Fibroblast of skin of left biceps (primary cell): ENCODE measurements around the gene CCDC183.
"Not testable (repeated sequence)": the region's sequence is repeated elsewhere in the genome, so short reads cannot be mapped to it uniquely, and the experiment has no call there.

Experiments
- DNase-seq, 2 experiments: peaks; one replicate each; pipeline ENCODE4 v3.0.0-alpha.2; 2013; ENCODE audit warnings: low read depth in 2 of 2

The CCDC183 gene

GRCh38 chr9:136760834-136761544 lies 35.1 kb upstream of the CCDC183 start:
- DNase-seq = not testable (repeated sequence)

- DNase-seq = no peak
These were observed 34.6 kb upstream of the CCDC183 start for GRCh38 chr9:136761545-136761981.

GRCh38 chr9:136762221-136762691 lies 33.9 kb upstream of the CCDC183 start:
- no peak for DNase-seq

GRCh38 chr9:136762915-136763648 lies 33.1 kb upstream of the CCDC183 start:
- DNase-seq = no peak

GRCh38 chr9:136763649-136764035 lies 32.5 kb upstream of the CCDC183 start:
- DNase-seq = no peak

- DNase-seq = no peak
These were observed 31.7 kb upstream of the CCDC183 start, which contains the start of gene LCN15 for GRCh38 chr9:136764301-136764891. LCN15 (minus strand) TSS chr9:136764518; CDS start chr9:136764488, 30 bp downstream.

GRCh38 chr9:136765041-136765440 lies 31.1 kb upstream of the CCDC183 start:
- no peak for DNase-seq

- DNase-seq = not testable (repeated sequence)
These were observed 30.3 kb upstream of the CCDC183 start for GRCh38 chr9:136765745-136766409.

- DNase-seq = not testable (repeated sequence)
These were observed 29.6 kb upstream of the CCDC183 start for GRCh38 chr9:136766410-136767120.

GRCh38 chr9:136769710-136770191 lies 26.4 kb upstream of the CCDC183 start:
- no peak for DNase-seq

GRCh38 chr9:136771907-136772415 lies 24.2 kb upstream of the CCDC183 start:
- no peak for DNase-seq

GRCh38 chr9:136773386-136774044 lies 22.6 kb upstream of the CCDC183 start:
- no peak for DNase-seq

- DNase-seq = no peak
These were observed 21.6 kb upstream of the CCDC183 start for GRCh38 chr9:136774416-136775045.

GRCh38 chr9:136775191-136775590 lies 20.9 kb upstream of the CCDC183 start:
- no peak for DNase-seq

- no peak for DNase-seq
These were observed 19.2 kb upstream of the CCDC183 start for GRCh38 chr9:136776947-136777346.

- DNase-seq = no peak
These were observed 18.8 kb upstream of the CCDC183 start for GRCh38 chr9:136777359-136777758.

- no peak for DNase-seq
These were observed 16.3 kb upstream of the CCDC183 start for GRCh38 chr9:136779808-136780207.

GRCh38 chr9:136782452-136782851 lies 13.7 kb upstream of the CCDC183 start:
- DNase-seq = no peak

- no peak for DNase-seq
These were observed 11.7 kb upstream of the CCDC183 start for GRCh38 chr9:136784249-136784996.
